ENCODE measurements around the gene PLCG1. TPM values are rescaled to one million over a fixed set of nuclear protein-coding genes. Genes with fewer than 3 reads are reported as not detected.
A peak's percentile ranks its signal among the peaks of the same experiment; 100 is the strongest.

Gene PLCG1
- total RNA-seq, 1 donor from 2014 or later = 320 TPM

DNA sequence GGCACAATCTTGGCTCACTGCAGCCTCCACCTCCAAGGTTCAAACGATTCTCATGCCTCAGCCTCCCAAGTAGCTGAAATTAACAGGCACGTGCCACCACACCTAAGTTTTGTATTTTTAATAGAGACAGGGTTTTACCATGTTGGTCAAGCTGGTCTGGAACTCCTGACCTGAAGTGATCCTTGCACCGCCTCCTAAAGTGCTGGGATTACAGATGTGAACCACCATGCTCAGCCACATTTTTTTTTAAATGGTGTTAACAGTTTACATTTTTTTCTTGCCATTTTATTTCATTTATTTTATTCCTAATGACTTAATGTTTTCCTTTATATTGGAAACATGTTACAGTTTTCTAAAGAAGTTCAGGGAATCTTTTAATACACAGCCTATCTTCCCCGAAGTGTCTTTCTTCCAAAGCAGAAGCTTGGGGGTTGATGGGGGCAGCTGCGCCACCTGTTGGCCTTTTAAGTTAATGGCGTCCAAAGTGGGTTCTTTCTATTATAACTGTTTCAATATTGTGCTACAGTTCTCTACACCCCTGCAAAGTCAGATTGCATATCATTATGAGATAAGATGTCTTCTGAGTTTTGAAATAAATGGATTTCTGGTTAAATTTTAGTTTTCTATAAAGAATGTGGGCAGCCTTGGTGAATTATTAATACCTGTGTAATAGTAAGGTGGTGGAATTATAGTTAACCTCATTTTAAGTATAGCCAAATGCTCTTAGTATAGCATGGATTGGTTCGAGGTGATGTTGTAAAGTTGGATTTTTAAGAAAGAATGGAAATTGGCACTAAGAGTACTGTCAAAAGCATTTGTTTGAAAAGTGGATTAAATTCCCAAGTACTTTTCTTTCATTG, 42.0 kb upstream of the PLCG1 start:
- H3K4me1 Mint-ChIP-seq = peaks cover 5% of the 10 kb centered on the region
- DNase-seq (ENCODE audit: low read depth, low spot score) = peak; percentile 27
- no peak overlapping the region for H3K4me3 Mint-ChIP-seq
- H3K36me3 Mint-ChIP-seq (ENCODE audit: low read depth) = peaks cover 23% of the 10 kb centered on the region
- no peaks in the 10 kb centered on the region for H3K9me3 Mint-ChIP-seq
- no peak overlapping the region for H3K27ac Mint-ChIP-seq (ENCODE audit: unreplicated experiment)
- H3K27me3 Mint-ChIP-seq (ENCODE audit: low read depth) = no peaks in the 10 kb centered on the region
- TF ChIP-seq, protein P1, sequence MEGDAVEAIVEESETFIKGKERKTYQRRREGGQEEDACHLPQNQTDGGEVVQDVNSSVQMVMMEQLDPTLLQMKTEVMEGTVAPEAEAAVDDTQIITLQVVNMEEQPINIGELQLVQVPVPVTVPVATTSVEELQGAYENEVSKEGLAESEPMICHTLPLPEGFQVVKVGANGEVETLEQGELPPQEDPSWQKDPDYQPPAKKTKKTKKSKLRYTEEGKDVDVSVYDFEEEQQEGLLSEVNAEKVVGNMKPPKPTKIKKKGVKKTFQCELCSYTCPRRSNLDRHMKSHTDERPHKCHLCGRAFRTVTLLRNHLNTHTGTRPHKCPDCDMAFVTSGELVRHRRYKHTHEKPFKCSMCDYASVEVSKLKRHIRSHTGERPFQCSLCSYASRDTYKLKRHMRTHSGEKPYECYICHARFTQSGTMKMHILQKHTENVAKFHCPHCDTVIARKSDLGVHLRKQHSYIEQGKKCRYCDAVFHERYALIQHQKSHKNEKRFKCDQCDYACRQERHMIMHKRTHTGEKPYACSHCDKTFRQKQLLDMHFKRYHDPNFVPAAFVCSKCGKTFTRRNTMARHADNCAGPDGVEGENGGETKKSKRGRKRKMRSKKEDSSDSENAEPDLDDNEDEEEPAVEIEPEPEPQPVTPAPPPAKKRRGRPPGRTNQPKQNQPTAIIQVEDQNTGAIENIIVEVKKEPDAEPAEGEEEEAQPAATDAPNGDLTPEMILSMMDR (conservative IDR thresholded peaks at IDR 0.05) = peak; percentile 90

DNA sequence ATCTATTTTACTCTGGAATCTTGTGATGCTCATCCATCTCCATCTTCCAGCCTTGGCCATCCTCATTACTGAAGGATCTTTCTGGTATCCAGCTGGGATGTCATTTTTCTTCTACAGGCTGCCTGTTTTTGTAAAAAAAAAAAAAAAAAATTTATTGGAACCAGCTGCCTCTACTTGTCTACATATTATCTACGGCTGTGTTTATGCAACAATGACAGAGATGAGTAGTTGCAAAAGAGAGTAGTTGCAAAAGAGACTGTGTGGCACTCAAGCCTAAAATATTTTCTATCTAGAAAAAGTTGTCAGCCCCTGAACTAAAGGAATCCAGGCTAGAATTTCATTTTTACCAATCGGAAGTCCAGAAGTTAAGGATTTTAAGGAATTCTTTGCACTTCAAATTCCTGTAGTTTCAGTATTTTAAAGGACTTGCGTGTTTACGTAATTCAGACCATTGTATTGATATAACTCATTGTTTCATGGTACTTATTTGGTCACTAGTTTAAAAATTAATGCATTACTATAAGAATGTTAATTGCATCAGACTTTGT, 38.6 kb upstream of the PLCG1 start:
- H3K27ac Mint-ChIP-seq (ENCODE audit: unreplicated experiment) = no peak overlapping the region
- no peak for DNase-seq (ENCODE audit: low read depth, low spot score)
- peaks cover 22% of the 10 kb centered on the region for H3K36me3 Mint-ChIP-seq (ENCODE audit: low read depth)
- H3K4me3 Mint-ChIP-seq = no peak overlapping the region
- H3K9me3 Mint-ChIP-seq = no peaks in the 10 kb centered on the region
- peaks cover 5% of the 10 kb centered on the region for H3K4me1 Mint-ChIP-seq
- no peaks in the 10 kb centered on the region for H3K27me3 Mint-ChIP-seq (ENCODE audit: low read depth)
- TF ChIP-seq, protein P1 (conservative IDR thresholded peaks at IDR 0.05) = no peak

DNA sequence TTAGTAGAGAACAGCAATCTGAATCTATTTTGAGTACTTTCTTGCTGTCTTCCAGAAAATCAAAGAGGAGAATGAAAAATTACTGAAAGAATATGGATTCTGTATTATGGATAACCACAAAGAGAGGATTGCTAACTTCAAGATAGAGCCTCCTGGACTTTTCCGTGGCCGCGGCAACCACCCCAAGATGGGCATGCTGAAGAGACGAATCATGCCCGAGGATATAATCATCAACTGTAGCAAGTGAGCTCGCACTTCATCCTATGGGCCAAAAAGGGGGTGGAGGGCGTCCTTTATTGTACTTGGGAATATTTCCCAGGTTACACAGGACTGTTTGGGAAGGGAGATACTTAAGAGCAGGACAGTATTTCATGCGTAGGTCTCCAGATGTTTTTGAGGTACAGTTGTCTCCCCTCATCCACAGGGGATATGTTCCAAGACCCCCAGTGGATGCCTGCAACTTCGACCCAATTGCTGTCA, 37.3 kb upstream of the PLCG1 start:
- Mint-ChIP-seq H3K4me1 (peaks cover 5% of the 10 kb centered on the region), H3K36me3 (ENCODE audit: low read depth) (peaks cover 20% of the 10 kb centered on the region), H3K27me3 (ENCODE audit: low read depth) (no peaks in the 10 kb centered on the region), H3K9me3 (no peaks in the 10 kb centered on the region), H3K27ac (ENCODE audit: unreplicated experiment) (no peak overlapping the region), H3K4me3 (no peak overlapping the region)
- no peak for DNase-seq (ENCODE audit: low read depth, low spot score)
- TF ChIP-seq, protein P1 (conservative IDR thresholded peaks at IDR 0.05) = no peak

DNA sequence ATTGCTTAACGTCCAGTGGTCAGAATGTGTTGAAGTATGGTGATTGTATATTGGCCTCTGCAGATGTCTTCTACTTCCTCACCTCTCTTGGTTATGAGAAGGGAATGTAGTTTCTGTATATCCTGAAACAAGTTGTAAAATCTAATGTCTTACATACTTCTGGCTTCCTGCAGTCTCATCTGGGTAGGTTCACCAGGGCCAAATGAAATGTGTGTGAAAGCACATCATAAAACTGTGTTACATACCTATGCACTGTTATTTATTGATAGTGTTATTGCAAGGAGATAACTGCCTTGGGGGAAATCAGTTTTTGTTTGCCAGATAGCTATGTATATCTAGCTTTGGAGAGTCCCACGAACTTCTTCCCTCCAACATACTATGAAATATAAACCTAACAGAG, 35.7 kb upstream of the PLCG1 start:
- no peak overlapping the region for H3K27ac Mint-ChIP-seq (ENCODE audit: unreplicated experiment)

DNA sequence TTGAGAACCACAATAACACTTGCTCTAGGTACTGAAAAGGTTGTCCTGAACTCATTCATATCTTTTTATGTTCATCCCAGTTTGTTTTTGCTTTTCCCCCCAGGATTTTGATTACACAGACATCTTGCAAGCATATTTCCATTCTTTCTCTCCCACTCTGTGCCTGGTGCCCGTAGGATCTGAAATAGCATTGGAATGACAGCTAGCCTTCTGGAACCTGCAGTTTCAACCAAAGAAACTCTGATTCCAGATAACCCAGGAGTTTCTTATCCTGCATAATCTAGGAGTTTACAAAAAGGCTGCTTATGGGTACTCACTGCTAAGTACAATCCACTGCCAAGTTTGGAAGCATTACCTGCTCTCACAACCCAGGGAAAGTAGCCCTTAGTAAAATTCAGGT, 28.8 kb upstream of the PLCG1 start:
- no peaks in the 10 kb centered on the region for H3K27me3 Mint-ChIP-seq (ENCODE audit: low read depth)
- H3K4me1 Mint-ChIP-seq = peaks cover 19% of the 10 kb centered on the region
- TF ChIP-seq, protein P1 (conservative IDR thresholded peaks at IDR 0.05) = no peak
- no peak overlapping the region for H3K27ac Mint-ChIP-seq (ENCODE audit: unreplicated experiment)
- no peak for DNase-seq (ENCODE audit: low read depth, low spot score)
- H3K9me3 Mint-ChIP-seq = no peaks in the 10 kb centered on the region
- peaks cover 29% of the 10 kb centered on the region for H3K36me3 Mint-ChIP-seq (ENCODE audit: low read depth)
- H3K4me3 Mint-ChIP-seq = no peak overlapping the region

More for the DNA sequence above, 35.7 kb upstream of the PLCG1 start:
- DNase-seq (ENCODE audit: low read depth, low spot score) = no peak
- H3K4me3 Mint-ChIP-seq = no peak overlapping the region
- H3K36me3 Mint-ChIP-seq (ENCODE audit: low read depth) = peaks cover 16% of the 10 kb centered on the region
- no peaks in the 10 kb centered on the region for H3K4me1 Mint-ChIP-seq
- TF ChIP-seq, protein P1 (conservative IDR thresholded peaks at IDR 0.05) = no peak
- H3K27me3 Mint-ChIP-seq (ENCODE audit: low read depth) = no peaks in the 10 kb centered on the region
- H3K9me3 Mint-ChIP-seq = no peaks in the 10 kb centered on the region
